ENCODE results near the gene HDAC4.

HDAC4 gene

DNA sequence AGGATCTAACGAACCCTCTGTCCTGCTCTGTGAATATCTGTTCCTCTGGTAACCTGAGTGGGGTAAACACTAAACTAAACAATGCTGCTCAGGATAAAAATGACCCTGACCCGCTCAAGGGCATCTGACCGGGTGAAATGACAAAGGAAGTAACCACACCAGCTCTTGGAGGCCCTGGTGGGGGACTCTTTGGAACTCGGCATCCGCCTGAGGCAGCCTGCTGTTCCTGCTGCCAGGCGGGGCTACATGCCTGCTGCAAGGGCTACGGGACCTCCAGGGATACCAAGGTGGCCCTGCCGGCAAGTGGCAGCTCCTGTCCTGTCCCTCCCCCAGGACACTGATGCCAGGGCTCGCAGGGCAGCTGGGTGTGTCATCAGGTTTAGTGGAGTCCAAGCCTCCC is 273.3 kb downstream of the HDAC4 start:
- no peak overlapping the region for H3K4me3 ChIP-seq (ENCODE audit: control insufficient read depth, low read depth, low read length)
- no peak for TF ChIP-seq CTCF (IDR thresholded peaks at IDR 0.05; ENCODE audit: control insufficient read depth, insufficient read depth, low read depth, low read length, missing control alignments)

DNA sequence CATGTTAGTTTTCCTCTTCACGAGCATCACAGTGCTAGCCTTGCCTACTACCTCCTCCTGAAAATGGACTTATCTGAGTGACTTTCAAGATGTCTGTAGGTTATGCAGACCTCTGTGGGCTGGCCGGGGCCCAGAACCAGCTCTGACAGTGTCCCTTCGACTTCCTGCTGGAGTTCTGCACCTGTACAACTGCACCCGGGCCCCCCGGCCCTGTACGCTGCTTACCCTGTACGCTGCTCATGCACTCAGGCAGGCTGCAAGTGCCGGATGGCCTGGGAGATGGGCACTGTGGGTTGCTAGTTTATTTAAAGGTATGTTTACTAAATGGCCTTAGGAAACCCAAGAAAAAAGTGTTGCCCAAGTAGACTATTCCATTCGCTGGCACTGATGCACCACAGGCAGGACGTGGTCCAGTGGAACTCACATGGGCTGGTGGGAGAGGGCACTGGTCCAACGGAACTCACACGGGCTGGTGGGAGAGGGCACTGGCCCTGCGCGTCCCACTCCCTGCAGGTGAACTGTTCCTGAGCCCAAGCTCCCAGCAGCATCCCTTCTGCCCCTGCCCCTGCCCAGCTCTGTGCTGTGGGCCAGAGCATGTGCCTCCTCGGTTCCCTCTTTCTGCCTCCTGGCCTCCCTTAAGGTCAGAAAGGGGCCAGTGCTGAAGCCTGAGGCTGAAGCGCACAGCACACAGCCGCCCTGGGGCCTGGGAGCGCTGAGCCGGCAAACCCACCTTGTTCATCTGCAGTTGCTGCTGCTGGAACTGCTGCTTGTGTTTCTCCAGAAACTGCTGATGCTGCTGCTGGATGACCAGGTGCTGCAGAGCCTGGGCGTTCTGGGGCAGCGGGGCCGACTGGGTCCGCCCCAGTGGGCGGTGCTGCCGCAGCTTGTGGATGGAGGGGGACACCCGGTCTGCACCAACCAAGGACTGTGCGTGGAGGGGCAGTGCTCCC is 274.8 kb downstream of the HDAC4 start:
- H3K4me3 ChIP-seq (ENCODE audit: control insufficient read depth, low read depth, low read length): no peak overlapping the region
- no peak for DNase-seq (ENCODE audit: low read depth)
- TF ChIP-seq CTCF (IDR thresholded peaks at IDR 0.05; ENCODE audit: control insufficient read depth, insufficient read depth, low read depth, low read length, missing control alignments): no peak

More for the DNA sequence above, 273.3 kb downstream of the HDAC4 start:
- no peak for DNase-seq (ENCODE audit: low read depth)

DNA sequence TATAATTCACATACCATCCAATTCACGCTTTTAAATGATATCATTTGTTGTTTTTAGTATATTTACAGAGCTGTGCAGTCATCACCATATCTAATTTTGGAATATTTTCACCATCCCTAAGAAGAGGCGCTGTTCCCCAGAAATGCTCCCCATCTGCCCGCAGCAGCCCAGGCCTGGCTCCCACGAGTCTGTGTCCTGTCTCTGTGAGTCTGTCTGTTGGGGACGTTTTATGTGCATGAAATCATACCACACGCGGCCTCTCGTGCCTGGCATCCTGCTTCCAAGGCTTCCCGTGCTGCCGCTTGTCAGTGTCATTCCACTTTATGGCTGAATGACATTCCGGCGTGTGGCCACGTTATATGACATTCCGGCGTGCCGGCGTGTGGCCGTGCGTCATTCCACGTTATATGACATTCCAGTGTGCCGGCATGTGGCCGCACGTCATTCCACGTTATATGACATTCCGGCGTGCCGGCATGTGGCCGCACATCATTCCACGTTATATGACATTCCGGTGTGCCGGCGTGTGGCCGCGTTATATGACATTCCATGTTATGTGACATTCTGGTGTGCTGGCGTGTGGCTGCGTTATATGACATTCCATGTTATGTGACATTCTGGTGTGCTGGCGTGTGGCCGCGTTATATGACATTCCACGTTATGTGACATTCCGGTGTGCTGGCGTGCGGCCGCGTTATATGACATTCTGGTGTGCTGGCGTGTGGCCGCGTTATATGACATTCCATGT is 276.5 kb downstream of the HDAC4 start:
- no peak for TF ChIP-seq CTCF (IDR thresholded peaks at IDR 0.05; ENCODE audit: control insufficient read depth, insufficient read depth, low read depth, low read length, missing control alignments)
- no peak for DNase-seq (ENCODE audit: low read depth)
- no peak overlapping the region for H3K4me3 ChIP-seq (ENCODE audit: control insufficient read depth, low read depth, low read length)

GRCh38 chr2:239122421-239123110 is 278.3 kb downstream of the HDAC4 start:
- no peak for DNase-seq (ENCODE audit: low read depth)
- H3K4me3 ChIP-seq (ENCODE audit: control insufficient read depth, low read depth, low read length): no peak overlapping the region
- TF ChIP-seq CTCF (IDR thresholded peaks at IDR 0.05; ENCODE audit: control insufficient read depth, insufficient read depth, low read depth, low read length, missing control alignments): no peak

DNA sequence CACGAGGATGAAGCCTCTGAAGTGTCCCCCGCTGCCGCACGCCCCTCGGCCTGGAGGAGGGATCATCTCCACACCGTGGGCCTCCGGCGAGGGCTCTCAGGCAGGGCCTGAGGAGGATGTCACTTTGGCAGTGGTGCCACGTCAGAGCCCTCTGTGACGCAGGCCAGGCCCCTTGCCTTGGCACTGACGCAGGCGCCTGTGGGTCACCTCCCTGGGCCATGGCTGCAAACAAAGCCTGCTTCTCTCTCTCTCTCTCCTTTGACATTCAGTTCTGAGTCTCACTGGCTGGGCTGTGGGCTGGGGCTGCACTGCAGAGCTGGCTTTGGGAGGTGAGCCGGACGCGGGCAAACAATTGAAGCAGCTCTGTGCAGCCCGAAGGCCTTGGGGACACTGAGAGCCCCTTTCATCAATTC is 279.2 kb downstream of the HDAC4 start:
- DNase-seq (ENCODE audit: low read depth): no peak
- no peak for TF ChIP-seq CTCF (IDR thresholded peaks at IDR 0.05; ENCODE audit: control insufficient read depth, insufficient read depth, low read depth, low read length, missing control alignments)
- H3K4me3 ChIP-seq (ENCODE audit: control insufficient read depth, low read depth, low read length): no peak overlapping the region

- DNase-seq (ENCODE audit: low read depth): no peak
- H3K4me3 ChIP-seq (ENCODE audit: control insufficient read depth, low read depth, low read length): no peak overlapping the region
- TF ChIP-seq CTCF (IDR thresholded peaks at IDR 0.05; ENCODE audit: control insufficient read depth, insufficient read depth, low read depth, low read length, missing control alignments): no peak
Measured at GRCh38 chr2:239120664-239121063, 280.2 kb downstream of the HDAC4 start.

Measured in AG09309 (cell line).